ENCODE data around the gene CDX2.

Gene CDX2

GRCh38 chr13:27915301-27916207 lies 53.6 kb downstream of the CDX2 start:
- no peak for FAIRE-seq

- FAIRE-seq: no peak
These were observed 56.0 kb downstream of the CDX2 start for GRCh38 chr13:27913160-27913559.

GRCh38 chr13:27911521-27911920 lies 57.6 kb downstream of the CDX2 start:
- no peak for FAIRE-seq
